ENCODE data around the gene KLHDC3. TPM values are rescaled to one million over a fixed set of nuclear protein-coding genes. Genes with fewer than 3 reads are reported as not detected.
A peak's percentile ranks its signal among the peaks of the same experiment; 100 is the strongest.

Gene KLHDC3
- total and polyA plus RNA-seq, 2 of the 13 experiments (the other 11 are each of a cell fraction or from before 2014, with no cell fraction given), result 78.3 to 91.5 TPM

GRCh38 chr6:43014434-43014909 is 423 bp downstream of the KLHDC3 start (continued):
- TF ChIP-seq, protein P1, sequence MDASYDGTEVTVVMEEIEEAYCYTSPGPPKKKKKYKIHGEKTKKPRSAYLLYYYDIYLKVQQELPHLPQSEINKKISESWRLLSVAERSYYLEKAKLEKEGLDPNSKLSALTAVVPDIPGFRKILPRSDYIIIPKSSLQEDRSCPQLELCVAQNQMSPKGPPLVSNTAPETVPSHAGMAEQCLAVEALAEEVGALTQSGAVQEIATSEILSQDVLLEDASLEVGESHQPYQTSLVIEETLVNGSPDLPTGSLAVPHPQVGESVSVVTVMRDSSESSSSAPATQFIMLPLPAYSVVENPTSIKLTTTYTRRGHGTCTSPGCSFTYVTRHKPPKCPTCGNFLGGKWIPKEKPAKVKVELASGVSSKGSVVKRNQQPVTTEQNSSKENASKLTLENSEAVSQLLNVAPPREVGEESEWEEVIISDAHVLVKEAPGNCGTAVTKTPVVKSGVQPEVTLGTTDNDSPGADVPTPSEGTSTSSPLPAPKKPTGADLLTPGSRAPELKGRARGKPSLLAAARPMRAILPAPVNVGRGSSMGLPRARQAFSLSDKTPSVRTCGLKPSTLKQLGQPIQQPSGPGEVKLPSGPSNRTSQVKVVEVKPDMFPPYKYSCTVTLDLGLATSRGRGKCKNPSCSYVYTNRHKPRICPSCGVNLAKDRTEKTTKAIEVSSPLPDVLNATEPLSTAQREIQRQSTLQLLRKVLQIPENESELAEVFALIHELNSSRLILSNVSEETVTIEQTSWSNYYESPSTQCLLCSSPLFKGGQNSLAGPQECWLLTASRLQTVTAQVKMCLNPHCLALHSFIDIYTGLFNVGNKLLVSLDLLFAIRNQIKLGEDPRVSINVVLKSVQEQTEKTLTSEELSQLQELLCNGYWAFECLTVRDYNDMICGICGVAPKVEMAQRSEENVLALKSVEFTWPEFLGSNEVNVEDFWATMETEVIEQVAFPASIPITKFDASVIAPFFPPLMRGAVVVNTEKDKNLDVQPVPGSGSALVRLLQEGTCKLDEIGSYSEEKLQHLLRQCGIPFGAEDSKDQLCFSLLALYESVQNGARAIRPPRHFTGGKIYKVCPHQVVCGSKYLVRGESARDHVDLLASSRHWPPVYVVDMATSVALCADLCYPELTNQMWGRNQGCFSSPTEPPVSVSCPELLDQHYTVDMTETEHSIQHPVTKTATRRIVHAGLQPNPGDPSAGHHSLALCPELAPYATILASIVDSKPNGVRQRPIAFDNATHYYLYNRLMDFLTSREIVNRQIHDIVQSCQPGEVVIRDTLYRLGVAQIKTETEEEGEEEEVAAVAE (CRISPR knock-in tag; IDR thresholded peaks at IDR 0.05; ENCODE audit: borderline replicate concordance), result no peak
- TF ChIP-seq ZNF333 (CRISPR knock-in tag; IDR thresholded peaks at IDR 0.05; ENCODE audit: borderline replicate concordance) (0 out of 2 replicates have a peak, but pooled peaks have one; percentile 8), PCBP2 (optimal IDR thresholded peaks at IDR 0.05; ENCODE audit: low read depth, low read length, poor library complexity, severe bottlenecking) (peak; percentile 18), ZNF709 (CRISPR knock-in tag; IDR thresholded peaks at IDR 0.05) (0 out of 2 replicates have a peak, but pooled peaks have one; percentile 13), ZNF746 (CRISPR knock-in tag; IDR thresholded peaks at IDR 0.05) (no peak), MEIS1 (CRISPR knock-in tag; IDR thresholded peaks at IDR 0.05; ENCODE audit: borderline replicate concordance) (0 out of 2 replicates have a peak, but pooled peaks have one; percentile 12), ETV5 (CRISPR knock-in tag; IDR thresholded peaks at IDR 0.05; ENCODE audit: borderline replicate concordance) (no peak), CBX2 (IDR thresholded peaks at IDR 0.05; ENCODE audit: low read depth, low read length) (no peak), CBX2 (CRISPR knock-in tag; IDR thresholded peaks at IDR 0.05; ENCODE audit: low read depth) (no peak), ZNF598 (CRISPR knock-in tag; IDR thresholded peaks at IDR 0.05; ENCODE audit: borderline replicate concordance) (no peak), PCBP1 (IDR thresholded peaks at IDR 0.05; ENCODE audit: borderline replicate concordance, low read depth, low read length) (no peak), ZNF713 (CRISPR knock-in tag; IDR thresholded peaks at IDR 0.05) (no peak), SCMH1 (CRISPR knock-in tag; IDR thresholded peaks at IDR 0.05; ENCODE audit: borderline replicate concordance) (no peak), ZNF605 (CRISPR knock-in tag; IDR thresholded peaks at IDR 0.05) (no peak), ZNF790 (CRISPR knock-in tag; IDR thresholded peaks at IDR 0.05; ENCODE audit: borderline replicate concordance) (0 out of 2 replicates have a peak, but pooled peaks have one; percentile 2), FOXA3 (CRISPR knock-in tag; IDR thresholded peaks at IDR 0.05) (no peak), ZNF430 (CRISPR knock-in tag; IDR thresholded peaks at IDR 0.05) (0 out of 2 replicates have a peak, but pooled peaks have one; percentile 13)
- TF ChIP-seq, protein P2, sequence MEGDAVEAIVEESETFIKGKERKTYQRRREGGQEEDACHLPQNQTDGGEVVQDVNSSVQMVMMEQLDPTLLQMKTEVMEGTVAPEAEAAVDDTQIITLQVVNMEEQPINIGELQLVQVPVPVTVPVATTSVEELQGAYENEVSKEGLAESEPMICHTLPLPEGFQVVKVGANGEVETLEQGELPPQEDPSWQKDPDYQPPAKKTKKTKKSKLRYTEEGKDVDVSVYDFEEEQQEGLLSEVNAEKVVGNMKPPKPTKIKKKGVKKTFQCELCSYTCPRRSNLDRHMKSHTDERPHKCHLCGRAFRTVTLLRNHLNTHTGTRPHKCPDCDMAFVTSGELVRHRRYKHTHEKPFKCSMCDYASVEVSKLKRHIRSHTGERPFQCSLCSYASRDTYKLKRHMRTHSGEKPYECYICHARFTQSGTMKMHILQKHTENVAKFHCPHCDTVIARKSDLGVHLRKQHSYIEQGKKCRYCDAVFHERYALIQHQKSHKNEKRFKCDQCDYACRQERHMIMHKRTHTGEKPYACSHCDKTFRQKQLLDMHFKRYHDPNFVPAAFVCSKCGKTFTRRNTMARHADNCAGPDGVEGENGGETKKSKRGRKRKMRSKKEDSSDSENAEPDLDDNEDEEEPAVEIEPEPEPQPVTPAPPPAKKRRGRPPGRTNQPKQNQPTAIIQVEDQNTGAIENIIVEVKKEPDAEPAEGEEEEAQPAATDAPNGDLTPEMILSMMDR (CRISPR knock-in tag; IDR thresholded peaks at IDR 0.05), result no peak
- TF ChIP-seq, protein P3, sequence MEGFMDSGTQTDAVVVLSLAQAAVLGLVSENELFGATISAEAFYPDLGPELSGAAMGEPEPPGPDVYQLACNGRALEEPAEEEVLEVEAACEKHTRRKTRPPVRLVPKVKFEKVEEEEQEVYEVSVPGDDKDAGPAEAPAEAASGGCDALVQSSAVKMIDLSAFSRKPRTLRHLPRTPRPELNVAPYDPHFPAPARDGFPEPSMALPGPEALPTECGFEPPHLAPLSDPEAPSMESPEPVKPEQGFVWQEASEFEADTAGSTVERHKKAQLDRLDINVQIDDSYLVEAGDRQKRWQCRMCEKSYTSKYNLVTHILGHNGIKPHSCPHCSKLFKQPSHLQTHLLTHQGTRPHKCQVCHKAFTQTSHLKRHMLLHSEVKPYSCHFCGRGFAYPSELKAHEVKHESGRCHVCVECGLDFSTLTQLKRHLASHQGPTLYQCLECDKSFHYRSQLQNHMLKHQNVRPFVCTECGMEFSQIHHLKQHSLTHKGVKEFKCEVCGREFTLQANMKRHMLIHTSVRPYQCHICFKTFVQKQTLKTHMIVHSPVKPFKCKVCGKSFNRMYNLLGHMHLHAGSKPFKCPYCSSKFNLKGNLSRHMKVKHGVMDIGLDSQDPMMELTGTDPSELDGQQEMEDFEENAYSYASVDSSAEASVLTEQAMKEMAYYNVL (CRISPR knock-in tag; IDR thresholded peaks at IDR 0.05; ENCODE audit: borderline replicate concordance), result no peak
- TF ChIP-seq, protein P4, sequence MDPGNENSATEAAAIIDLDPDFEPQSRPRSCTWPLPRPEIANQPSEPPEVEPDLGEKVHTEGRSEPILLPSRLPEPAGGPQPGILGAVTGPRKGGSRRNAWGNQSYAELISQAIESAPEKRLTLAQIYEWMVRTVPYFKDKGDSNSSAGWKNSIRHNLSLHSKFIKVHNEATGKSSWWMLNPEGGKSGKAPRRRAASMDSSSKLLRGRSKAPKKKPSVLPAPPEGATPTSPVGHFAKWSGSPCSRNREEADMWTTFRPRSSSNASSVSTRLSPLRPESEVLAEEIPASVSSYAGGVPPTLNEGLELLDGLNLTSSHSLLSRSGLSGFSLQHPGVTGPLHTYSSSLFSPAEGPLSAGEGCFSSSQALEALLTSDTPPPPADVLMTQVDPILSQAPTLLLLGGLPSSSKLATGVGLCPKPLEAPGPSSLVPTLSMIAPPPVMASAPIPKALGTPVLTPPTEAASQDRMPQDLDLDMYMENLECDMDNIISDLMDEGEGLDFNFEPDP (CRISPR knock-in tag; conservative IDR thresholded peaks at IDR 0.05), result no peak
